ENCODE data around the gene FEZ2. TPM values are rescaled to one million over a fixed set of nuclear protein-coding genes. Genes with fewer than 3 reads are reported as not detected.
A peak's percentile ranks its signal among the peaks of the same experiment; 100 is the strongest.

FEZ2 gene
- total RNA-seq, 3 donors from 2014 or later (not counting 1 experiment from before 2014, with no cell fraction given): 25.9 to 41.7 (median 36.0) TPM

- no peak overlapping the region for H3K27ac Mint-ChIP-seq
- Histone ChIP-seq H3K27me3 (ENCODE audit: control insufficient read depth, insufficient read depth, low read length) (peaks cover 5% of the 10 kb centered on the region), H3K4me3 (ENCODE audit: low read length) (no peak overlapping the region), H3K36me3 (ENCODE audit: control insufficient read depth, insufficient read depth, low read length) (no peaks in the 10 kb centered on the region), H3K27ac (ENCODE audit: low read length) (no peak overlapping the region), H3K9me3 (ENCODE audit: control insufficient read depth, insufficient read depth, low read length) (no peaks in the 10 kb centered on the region), H3K4me1 (ENCODE audit: control insufficient read depth, insufficient read depth, low read length) (no peaks in the 10 kb centered on the region)
- ATAC-seq (peak in 2 of 3 donors; percentile 31 to 61), DNase-seq (peak in 1 of 2 donors; percentile 42)
- no peaks in the 10 kb centered on the region for H3K9me3 Mint-ChIP-seq
- TF ChIP-seq, protein P1, sequence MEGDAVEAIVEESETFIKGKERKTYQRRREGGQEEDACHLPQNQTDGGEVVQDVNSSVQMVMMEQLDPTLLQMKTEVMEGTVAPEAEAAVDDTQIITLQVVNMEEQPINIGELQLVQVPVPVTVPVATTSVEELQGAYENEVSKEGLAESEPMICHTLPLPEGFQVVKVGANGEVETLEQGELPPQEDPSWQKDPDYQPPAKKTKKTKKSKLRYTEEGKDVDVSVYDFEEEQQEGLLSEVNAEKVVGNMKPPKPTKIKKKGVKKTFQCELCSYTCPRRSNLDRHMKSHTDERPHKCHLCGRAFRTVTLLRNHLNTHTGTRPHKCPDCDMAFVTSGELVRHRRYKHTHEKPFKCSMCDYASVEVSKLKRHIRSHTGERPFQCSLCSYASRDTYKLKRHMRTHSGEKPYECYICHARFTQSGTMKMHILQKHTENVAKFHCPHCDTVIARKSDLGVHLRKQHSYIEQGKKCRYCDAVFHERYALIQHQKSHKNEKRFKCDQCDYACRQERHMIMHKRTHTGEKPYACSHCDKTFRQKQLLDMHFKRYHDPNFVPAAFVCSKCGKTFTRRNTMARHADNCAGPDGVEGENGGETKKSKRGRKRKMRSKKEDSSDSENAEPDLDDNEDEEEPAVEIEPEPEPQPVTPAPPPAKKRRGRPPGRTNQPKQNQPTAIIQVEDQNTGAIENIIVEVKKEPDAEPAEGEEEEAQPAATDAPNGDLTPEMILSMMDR (IDR thresholded peaks at IDR 0.05): no peak
- peaks cover 17 to 23% of the 10 kb centered on the region in 2 donors for H3K27me3 Mint-ChIP-seq (ENCODE audit: low read depth in 2 of 2)
- no peak overlapping the region for H3K4me3 Mint-ChIP-seq
- intact Hi-C loops (cut with micrococcal nuclease): no loop called here
- no peaks in the 10 kb centered on the region for H3K36me3 Mint-ChIP-seq
- no peaks in the 10 kb centered on the region for H3K4me1 Mint-ChIP-seq
- WGBS (ENCODE audit: insufficient coverage): 81% methylated on average over 1 of the region's 1 CpG
These were observed 20.4 kb upstream of the FEZ2 start for GRCh38 chr2:36618381-36618780.

GRCh38 chr2:36616947-36617346 lies 19.0 kb upstream of the FEZ2 start:
- H3K4me3 Mint-ChIP-seq: no peak overlapping the region
- H3K4me3 ChIP-seq (ENCODE audit: low read length): no peak overlapping the region
- no peaks in the 10 kb centered on the region for H3K27me3 ChIP-seq (ENCODE audit: control insufficient read depth, insufficient read depth, low read length)
- intact Hi-C loops (cut with micrococcal nuclease): no loop called here
- H3K9me3 Mint-ChIP-seq: no peaks in the 10 kb centered on the region
- no peaks in the 10 kb centered on the region for H3K4me1 Mint-ChIP-seq
- peaks cover 6 to 14% of the 10 kb centered on the region in 2 donors for H3K27me3 Mint-ChIP-seq (ENCODE audit: low read depth in 2 of 2)
- TF ChIP-seq, protein P1 (IDR thresholded peaks at IDR 0.05): no peak
- DNase-seq: no peak
- no peak overlapping the region for H3K27ac ChIP-seq (ENCODE audit: low read length)
- no peaks in the 10 kb centered on the region for H3K36me3 Mint-ChIP-seq
- no peak for ATAC-seq
- no peaks in the 10 kb centered on the region for H3K9me3 ChIP-seq (ENCODE audit: control insufficient read depth, insufficient read depth, low read length)
- H3K36me3 ChIP-seq (ENCODE audit: control insufficient read depth, insufficient read depth, low read length): no peaks in the 10 kb centered on the region
- no peak overlapping the region for H3K27ac Mint-ChIP-seq
- no peaks in the 10 kb centered on the region for H3K4me1 ChIP-seq (ENCODE audit: control insufficient read depth, insufficient read depth, low read length)

GRCh38 chr2:36615222-36615621 lies 17.3 kb upstream of the FEZ2 start:
- WGBS (ENCODE audit: insufficient coverage): 93% methylated on average over 6 of the region's 6 CpGs
- Mint-ChIP-seq H3K4me3 (no peak overlapping the region), H3K27ac (no peak overlapping the region)

DNA sequence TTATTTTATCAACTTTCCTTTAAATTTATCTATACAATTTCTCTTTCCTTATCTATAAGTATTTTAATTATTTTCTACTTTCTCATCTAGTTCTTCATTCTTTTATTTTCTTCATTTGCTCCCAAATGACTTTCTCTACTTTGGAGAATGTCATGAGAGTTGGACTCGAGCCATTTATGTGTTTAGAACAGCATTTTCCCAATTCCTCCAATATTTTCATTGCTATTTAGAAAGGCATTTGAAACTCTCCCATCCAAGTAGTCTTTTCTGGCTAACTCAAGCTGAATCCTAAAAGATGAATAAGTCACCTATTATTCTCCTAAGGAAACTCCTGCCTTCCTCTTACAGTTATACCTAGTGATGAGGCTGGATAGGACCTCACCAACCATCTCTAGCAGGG lies 15.8 kb upstream of the FEZ2 start:
- Histone ChIP-seq H3K4me1 (ENCODE audit: control insufficient read depth, insufficient read depth, low read length) (no peaks in the 10 kb centered on the region), H3K27me3 (ENCODE audit: control insufficient read depth, insufficient read depth, low read length) (no peaks in the 10 kb centered on the region), H3K4me3 (ENCODE audit: low read length) (no peak overlapping the region), H3K36me3 (ENCODE audit: control insufficient read depth, insufficient read depth, low read length) (no peaks in the 10 kb centered on the region), H3K27ac (ENCODE audit: low read length) (no peak overlapping the region), H3K9me3 (ENCODE audit: control insufficient read depth, insufficient read depth, low read length) (no peaks in the 10 kb centered on the region)
- Mint-ChIP-seq H3K36me3 (no peaks in the 10 kb centered on the region), H3K9me3 (no peaks in the 10 kb centered on the region), H3K4me1 (no peaks in the 10 kb centered on the region), H3K27ac (no peak overlapping the region), H3K27me3 (ENCODE audit: low read depth in 2 of 2) (peaks cover 14 to 15% of the 10 kb centered on the region in 2 donors), H3K4me3 (no peak overlapping the region)
- TF ChIP-seq, protein P1 (IDR thresholded peaks at IDR 0.05): no peak
- 88% methylated on average over 1 of the region's 1 CpG for WGBS (ENCODE audit: insufficient coverage)
- DNase-seq (no peak), ATAC-seq (no peak)
- intact Hi-C loops (cut with micrococcal nuclease): no loop called here

More at GRCh38 chr2:36615222-36615621, 17.3 kb upstream of the FEZ2 start:
- Mint-ChIP-seq H3K9me3 (no peaks in the 10 kb centered on the region), H3K36me3 (no peaks in the 10 kb centered on the region), H3K4me1 (no peaks in the 10 kb centered on the region), H3K27me3 (ENCODE audit: low read depth in 2 of 2) (peaks cover 15 to 16% of the 10 kb centered on the region in 2 donors)
- TF ChIP-seq, protein P1 (IDR thresholded peaks at IDR 0.05): no peak
- Histone ChIP-seq H3K27me3 (ENCODE audit: control insufficient read depth, insufficient read depth, low read length) (no peaks in the 10 kb centered on the region), H3K9me3 (ENCODE audit: control insufficient read depth, insufficient read depth, low read length) (no peaks in the 10 kb centered on the region), H3K27ac (ENCODE audit: low read length) (no peak overlapping the region), H3K36me3 (ENCODE audit: control insufficient read depth, insufficient read depth, low read length) (no peaks in the 10 kb centered on the region), H3K4me3 (ENCODE audit: low read length) (no peak overlapping the region), H3K4me1 (ENCODE audit: control insufficient read depth, insufficient read depth, low read length) (no peaks in the 10 kb centered on the region)
- ATAC-seq: no peak
- DNase-seq: no peak
- intact Hi-C loops (cut with micrococcal nuclease): no loop called here

All from natural killer cell (primary cell).